Measurements from ENCODE around the gene VAV1. TPM values are rescaled to one million over a fixed set of nuclear protein-coding genes. Genes with fewer than 3 reads are reported as not detected.

The VAV1 gene
- total and polyA plus RNA-seq, 9 of the 15 experiments (the other 6 are each of a cell fraction or from before 2014, with no cell fraction given), result 0.46 to 20.1 (median 11.1) TPM

- no peaks in the 10 kb centered on the region for H4K20me1 ChIP-seq (replicated peaks; ENCODE audit: control insufficient read depth, insufficient read depth, low read length)
- no peaks in the 10 kb centered on the region for H3K9me1 ChIP-seq (ENCODE audit: control insufficient read depth, insufficient read depth, low read length)
- FAIRE-seq (no peak), ATAC-seq (no peak), DNase-seq (ENCODE audit: extremely low read depth in 1 of 4, low spot score in 3 of 4) (no peak)
- ChIA-PET CTCF (ENCODE audit: low intra/inter-chr PET ratio) (no interaction called here), POLR2A (interaction anchor here (0.6 to 1.3 kb wide), 4 partner anchors 9 to 28 kb away, joined by 3 read pairs; no protein-coding TSS in a partner anchor)
- H3K9ac ChIP-seq (ENCODE audit: insufficient read depth in 1 of 2, low read depth in 2 of 2, low read length in 2 of 2), result no peak overlapping the region
- H3K27me3 ChIP-seq (ENCODE audit: control insufficient read depth in 2 of 2, insufficient read depth in 2 of 2, low read length in 2 of 2), result no peaks in the 10 kb centered on the region
- no peaks in the 10 kb centered on the region; a peak in 1 of 5 replicates for H3K4me1 ChIP-seq (replicated peaks in 1 of 2; ENCODE audit: control insufficient read depth in 2 of 2, insufficient read depth in 2 of 2, low read length in 2 of 2)
- H3K27ac ChIP-seq (ENCODE audit: extremely low read depth, low read depth, low read length), result no peak overlapping the region
- H3K4me2 ChIP-seq (ENCODE audit: insufficient read depth, low read length), result no peak overlapping the region
- no peak for TF ChIP-seq ZNF785 (CRISPR knock-in tag; IDR thresholded peaks at IDR 0.05)
- no peak for TF ChIP-seq ZNF518B (CRISPR knock-in tag; IDR thresholded peaks at IDR 0.05)
- TF ChIP-seq FOXJ3 (CRISPR knock-in tag; IDR thresholded peaks at IDR 0.05), result no peak
- no peak for TF ChIP-seq MLX (CRISPR knock-in tag; conservative IDR thresholded peaks at IDR 0.05)
- TF ChIP-seq TCF3 (CRISPR knock-in tag; IDR thresholded peaks at IDR 0.05), result no peak
- TF ChIP-seq, protein P1, sequence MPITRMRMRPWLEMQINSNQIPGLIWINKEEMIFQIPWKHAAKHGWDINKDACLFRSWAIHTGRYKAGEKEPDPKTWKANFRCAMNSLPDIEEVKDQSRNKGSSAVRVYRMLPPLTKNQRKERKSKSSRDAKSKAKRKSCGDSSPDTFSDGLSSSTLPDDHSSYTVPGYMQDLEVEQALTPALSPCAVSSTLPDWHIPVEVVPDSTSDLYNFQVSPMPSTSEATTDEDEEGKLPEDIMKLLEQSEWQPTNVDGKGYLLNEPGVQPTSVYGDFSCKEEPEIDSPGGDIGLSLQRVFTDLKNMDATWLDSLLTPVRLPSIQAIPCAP (CRISPR knock-in tag; IDR thresholded peaks at IDR 0.05; ENCODE audit: borderline replicate concordance), result no peak
- TF ChIP-seq ARHGAP35 (IDR thresholded peaks at IDR 0.05; ENCODE audit: partially characterized antibody), result no peak
- no peak for TF ChIP-seq CGGBP1 (CRISPR knock-in tag; IDR thresholded peaks at IDR 0.05)
- no peak for TF ChIP-seq HLTF (IDR thresholded peaks at IDR 0.05)
- in situ Hi-C loops (cut with MboI), result no loop called here
- no peaks in the 10 kb centered on the region for H3K79me2 ChIP-seq (ENCODE audit: control insufficient read depth, insufficient read depth, low read length)
- WGBS (ENCODE audit: insufficient coverage, low coverage, missing lambda C conversion rate), result 32% methylated on average over 4 of the region's 4 CpGs
- no TSS peak for BruUV-seq (replicated peaks)
- no peaks in the 10 kb centered on the region for H3K36me3 ChIP-seq (ENCODE audit: control insufficient read depth, insufficient read depth, low read length)
- 0 out of 2 replicates have a peak, but pooled peaks cover under 1% of the 10 kb centered on the region for H3K9me3 ChIP-seq (replicated peaks; ENCODE audit: control insufficient read depth, insufficient read depth, low read depth, low read length)
- no peak overlapping the region for H3K4me3 ChIP-seq
- intact Hi-C loops (cut with micrococcal nuclease), result no loop called here
- H2AFZ ChIP-seq (ENCODE audit: low read depth, low read length), result no peak overlapping the region
These were observed 41.2 kb downstream of the VAV1 start for GRCh38 chr19:6813659-6814058.

Measured in K562 (cell line).